GM10266 (cell line): ENCODE data around the gene GDPD2.

Experiments used
- DNase-seq: peaks from one replicate; pipeline ENCODE4 v3.0.0; 2012; ENCODE audit errors: extremely low spot score
- CTCF ChIP-seq: IDR thresholded peaks from 2 replicates; pipeline ENCODE4 v1.5.1; 2012; ENCODE audit warnings: mild to moderate bottlenecking, low read depth; ENCODE audit not compliant: control insufficient read depth, insufficient read depth; ENCODE audit errors: missing control alignments

The GDPD2 gene

GRCh38 chrX:70445951-70446350, 22.8 kb downstream of the GDPD2 start:
- DNase-seq, result no peak

GRCh38 chrX:70446380-70447350, 23.6 kb downstream of the GDPD2 start:
- no peak for TF ChIP-seq CTCF

More at GRCh38 chrX:70445951-70446350, 22.8 kb downstream of the GDPD2 start:
- no peak for TF ChIP-seq CTCF

DNA sequence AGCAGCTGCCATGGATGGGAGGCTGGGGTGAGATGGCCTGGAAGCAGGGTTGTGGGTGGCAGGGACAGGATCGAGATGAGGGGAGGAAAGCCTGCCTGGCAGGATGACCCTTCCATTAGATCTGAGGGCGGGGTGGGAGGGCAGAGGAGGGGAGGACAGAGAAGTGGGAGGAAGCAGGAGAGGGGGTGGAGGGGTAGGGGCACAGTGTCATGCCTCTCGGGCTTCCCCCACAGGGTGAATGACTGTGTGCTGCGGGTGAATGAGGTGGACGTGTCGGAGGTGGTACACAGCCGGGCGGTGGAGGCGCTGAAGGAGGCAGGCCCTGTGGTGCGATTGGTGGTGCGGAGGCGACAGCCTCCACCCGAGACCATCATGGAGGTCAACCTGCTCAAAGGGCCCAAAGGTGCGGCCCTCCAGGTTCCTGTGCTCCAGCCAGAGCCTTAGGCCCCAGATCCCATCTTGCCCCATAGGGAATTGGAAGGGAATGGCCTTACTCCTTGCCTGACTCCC, 26.4 kb downstream of the GDPD2 start:
- no peak for TF ChIP-seq CTCF
- no peak for DNase-seq

More at GRCh38 chrX:70446380-70447350, 23.6 kb downstream of the GDPD2 start:
- DNase-seq, result no peak

DNA sequence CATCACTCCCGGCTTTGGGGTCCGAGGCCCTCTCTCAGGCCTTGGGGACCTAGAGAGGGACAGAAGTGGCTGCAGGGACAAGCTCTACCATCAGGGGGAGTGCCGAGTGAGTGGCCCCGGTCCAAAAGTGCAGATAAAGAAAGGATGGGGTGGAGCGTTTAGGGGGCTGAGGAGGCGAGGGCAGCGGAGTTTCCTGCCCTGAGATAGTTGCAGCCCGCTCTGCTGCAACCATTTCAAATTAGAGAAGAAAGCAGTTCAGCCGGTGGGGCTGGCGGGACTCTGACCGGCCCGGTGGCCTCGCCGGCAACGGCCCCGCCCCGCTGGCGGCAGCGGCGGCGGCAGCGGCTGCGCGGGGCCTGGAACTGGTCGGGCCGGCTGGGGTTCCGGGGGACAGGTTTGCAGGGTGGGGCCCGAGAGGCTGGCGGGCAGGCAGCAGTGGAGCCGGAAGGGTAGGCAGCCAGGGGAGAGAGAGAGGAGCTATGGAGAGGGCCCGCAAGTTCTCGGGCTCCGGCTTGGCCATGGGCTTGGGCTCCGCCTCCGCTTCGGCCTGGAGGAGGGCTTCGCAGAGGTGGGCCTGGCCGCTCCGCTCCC, 29.1 kb downstream of the GDPD2 start:
- peak; percentile 70 for DNase-seq

DNA sequence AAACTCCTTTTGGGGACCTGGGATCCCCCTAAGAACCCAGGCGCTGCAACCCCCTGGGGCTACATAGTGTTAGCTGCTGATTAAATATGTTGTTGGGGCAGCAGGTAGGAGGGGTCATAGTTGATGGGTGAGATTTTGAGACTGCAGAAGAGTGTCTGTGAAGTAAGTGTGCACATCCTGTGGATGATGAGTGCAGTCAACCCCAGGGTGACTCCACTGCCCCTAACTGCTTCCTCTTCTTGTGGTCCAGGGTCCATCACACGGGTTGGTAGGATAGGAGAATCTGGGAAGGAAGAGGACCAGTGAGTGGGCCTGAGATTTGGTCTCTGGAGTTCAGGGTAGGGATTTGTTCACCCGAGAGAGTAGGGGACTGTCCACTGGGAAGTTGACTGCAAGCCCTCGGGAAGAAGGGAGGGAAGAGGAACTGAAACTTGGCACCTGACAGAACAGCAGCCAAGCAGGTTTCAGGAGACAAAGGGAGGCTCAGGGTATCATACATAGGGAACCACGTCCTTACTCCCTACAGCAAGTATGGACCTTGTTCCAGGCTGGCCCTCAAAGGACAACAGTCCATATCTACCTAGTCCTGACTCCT, 30.0 kb downstream of the GDPD2 start:
- no peak for TF ChIP-seq CTCF
- DNase-seq, result peak; percentile 13

More for the DNA sequence above, 29.1 kb downstream of the GDPD2 start:
- peak; percentile 57 for TF ChIP-seq CTCF

- peak; percentile 66 for DNase-seq
- TF ChIP-seq CTCF, result peak; percentile 88
Measured at GRCh38 chrX:70454441-70455365, 31.6 kb downstream of the GDPD2 start.
